ENCODE data around the gene ERCC4.

ERCC4 gene

GRCh38 chr16:13940397-13940933 lies 20.5 kb downstream of the ERCC4 start:
- in situ Hi-C loops (cut with MboI; ENCODE audit: low sequenced_read_pairs) = no loop called here

- in situ Hi-C loops (cut with MboI; ENCODE audit: low sequenced_read_pairs) = no loop called here
Measured at GRCh38 chr16:13944816-13945215, 24.9 kb downstream of the ERCC4 start.

- in situ Hi-C loops (cut with MboI; ENCODE audit: low sequenced_read_pairs) = no loop called here
Measured at GRCh38 chr16:13945744-13946485, 26.0 kb downstream of the ERCC4 start.

GRCh38 chr16:13948086-13948485 lies 28.1 kb downstream of the ERCC4 start:
- in situ Hi-C loops (cut with MboI; ENCODE audit: low sequenced_read_pairs) = no loop called here

GRCh38 chr16:13950821-13951547 lies 31.0 kb downstream of the ERCC4 start:
- in situ Hi-C loops (cut with MboI; ENCODE audit: low sequenced_read_pairs) = no loop called here

- in situ Hi-C loops (cut with MboI; ENCODE audit: low sequenced_read_pairs) = no loop called here
Measured at GRCh38 chr16:13951611-13952010, 31.7 kb downstream of the ERCC4 start.

- in situ Hi-C loops (cut with MboI; ENCODE audit: low sequenced_read_pairs) = no loop called here
Measured at GRCh38 chr16:13953501-13953900, 33.5 kb downstream of the ERCC4 start.

- in situ Hi-C loops (cut with MboI; ENCODE audit: low sequenced_read_pairs) = no loop called here
Measured at GRCh38 chr16:13956635-13957196, 36.8 kb downstream of the ERCC4 start.

GRCh38 chr16:13957197-13958078 lies 37.5 kb downstream of the ERCC4 start:
- in situ Hi-C loops (cut with MboI; ENCODE audit: low sequenced_read_pairs) = no loop called here

- in situ Hi-C loops (cut with MboI; ENCODE audit: low sequenced_read_pairs) = no loop called here
Measured at GRCh38 chr16:13958474-13958873, 38.5 kb downstream of the ERCC4 start.

- in situ Hi-C loops (cut with MboI; ENCODE audit: low sequenced_read_pairs) = no loop called here
Measured at GRCh38 chr16:13959626-13960025, 39.7 kb downstream of the ERCC4 start.

GRCh38 chr16:13961099-13961811 lies 41.3 kb downstream of the ERCC4 start:
- in situ Hi-C loops (cut with MboI; ENCODE audit: low sequenced_read_pairs) = no loop called here

- in situ Hi-C loops (cut with MboI; ENCODE audit: low sequenced_read_pairs) = no loop called here
Measured at GRCh38 chr16:13962232-13962631, 42.3 kb downstream of the ERCC4 start.

- in situ Hi-C loops (cut with MboI; ENCODE audit: low sequenced_read_pairs) = no loop called here
Measured at GRCh38 chr16:13968835-13969234, 48.9 kb downstream of the ERCC4 start.

GRCh38 chr16:13969711-13970110 lies 49.8 kb downstream of the ERCC4 start:
- in situ Hi-C loops (cut with MboI; ENCODE audit: low sequenced_read_pairs) = no loop called here

- in situ Hi-C loops (cut with MboI; ENCODE audit: low sequenced_read_pairs) = no loop called here
Measured at GRCh38 chr16:13970708-13971422, 50.9 kb downstream of the ERCC4 start.

GRCh38 chr16:13973321-13974023 lies 53.5 kb downstream of the ERCC4 start:
- in situ Hi-C loops (cut with MboI; ENCODE audit: low sequenced_read_pairs) = no loop called here

- in situ Hi-C loops (cut with MboI; ENCODE audit: low sequenced_read_pairs) = no loop called here
Measured at GRCh38 chr16:13977177-13977576, 57.2 kb downstream of the ERCC4 start.

GRCh38 chr16:13982451-13982850 lies 62.5 kb downstream of the ERCC4 start:
- in situ Hi-C loops (cut with MboI; ENCODE audit: low sequenced_read_pairs) = no loop called here

All from HL-60/S4 treated with phorbol 12-myristate 13-acetate at 8.2 ng/mL for 4 days and 3 days (cell line).